Measurements from ENCODE around the gene MCTP1.

DNA sequence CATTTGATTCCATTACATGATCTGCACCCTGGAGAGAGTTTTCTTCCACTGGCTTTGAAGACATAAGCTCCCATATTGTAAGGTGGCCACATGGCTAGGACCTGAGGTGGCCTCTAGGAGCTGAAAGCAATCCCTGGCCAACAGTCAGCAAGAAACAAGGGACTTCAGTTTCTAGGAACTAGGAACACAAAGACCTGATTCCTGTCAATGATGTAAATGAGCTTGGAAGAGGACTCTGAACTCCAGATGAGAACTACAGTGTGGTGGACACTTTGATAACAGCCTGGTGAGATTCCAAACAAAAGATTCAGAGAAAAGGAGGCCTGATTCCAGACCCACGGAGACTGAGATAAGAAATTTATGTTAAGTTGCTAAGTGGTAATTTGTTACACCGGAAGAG lies 129.0 kb downstream of the MCTP1 start:
- TF ChIP-seq EP300 (IDR thresholded peaks at IDR 0.05; ENCODE audit: borderline replicate concordance) (no peak), YY1 (IDR thresholded peaks at IDR 0.05; ENCODE audit: low read depth) (no peak), TEAD4 (IDR thresholded peaks at IDR 0.05) (no peak)
- TF ChIP-seq, protein P1, sequence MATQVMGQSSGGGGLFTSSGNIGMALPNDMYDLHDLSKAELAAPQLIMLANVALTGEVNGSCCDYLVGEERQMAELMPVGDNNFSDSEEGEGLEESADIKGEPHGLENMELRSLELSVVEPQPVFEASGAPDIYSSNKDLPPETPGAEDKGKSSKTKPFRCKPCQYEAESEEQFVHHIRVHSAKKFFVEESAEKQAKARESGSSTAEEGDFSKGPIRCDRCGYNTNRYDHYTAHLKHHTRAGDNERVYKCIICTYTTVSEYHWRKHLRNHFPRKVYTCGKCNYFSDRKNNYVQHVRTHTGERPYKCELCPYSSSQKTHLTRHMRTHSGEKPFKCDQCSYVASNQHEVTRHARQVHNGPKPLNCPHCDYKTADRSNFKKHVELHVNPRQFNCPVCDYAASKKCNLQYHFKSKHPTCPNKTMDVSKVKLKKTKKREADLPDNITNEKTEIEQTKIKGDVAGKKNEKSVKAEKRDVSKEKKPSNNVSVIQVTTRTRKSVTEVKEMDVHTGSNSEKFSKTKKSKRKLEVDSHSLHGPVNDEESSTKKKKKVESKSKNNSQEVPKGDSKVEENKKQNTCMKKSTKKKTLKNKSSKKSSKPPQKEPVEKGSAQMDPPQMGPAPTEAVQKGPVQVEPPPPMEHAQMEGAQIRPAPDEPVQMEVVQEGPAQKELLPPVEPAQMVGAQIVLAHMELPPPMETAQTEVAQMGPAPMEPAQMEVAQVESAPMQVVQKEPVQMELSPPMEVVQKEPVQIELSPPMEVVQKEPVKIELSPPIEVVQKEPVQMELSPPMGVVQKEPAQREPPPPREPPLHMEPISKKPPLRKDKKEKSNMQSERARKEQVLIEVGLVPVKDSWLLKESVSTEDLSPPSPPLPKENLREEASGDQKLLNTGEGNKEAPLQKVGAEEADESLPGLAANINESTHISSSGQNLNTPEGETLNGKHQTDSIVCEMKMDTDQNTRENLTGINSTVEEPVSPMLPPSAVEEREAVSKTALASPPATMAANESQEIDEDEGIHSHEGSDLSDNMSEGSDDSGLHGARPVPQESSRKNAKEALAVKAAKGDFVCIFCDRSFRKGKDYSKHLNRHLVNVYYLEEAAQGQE (IDR thresholded peaks at IDR 0.05; ENCODE audit: low read depth), result no peak
